Endodermal cell (in vitro differentiated cells): ENCODE measurements around the gene TSPO2. TPM values are rescaled to one million over a fixed set of nuclear protein-coding genes. Genes with fewer than 3 reads are reported as not detected.

Source experiments
- DNase-seq: peaks from one replicate; pipeline ENCODE4 v3.0.0-alpha.2; 2017
- H3K27ac ChIP-seq: 2 replicates; pipeline ENCODE4 v1.5.1; 2013; ENCODE audit warnings: mild to moderate bottlenecking, low read depth, low read length, moderate library complexity
- H3K27me3 ChIP-seq: 2 replicates; pipeline ENCODE4 v1.6.1; 2013; ENCODE audit warnings: mild to moderate bottlenecking, low read length, moderate library complexity; ENCODE audit not compliant: insufficient read depth, control insufficient read depth, poor library complexity, severe bottlenecking
- H3K36me3 ChIP-seq: 2 replicates; pipeline ENCODE4 v1.7.0; 2013; ENCODE audit warnings: mild to moderate bottlenecking, low read length, moderate library complexity; ENCODE audit not compliant: control insufficient read depth, insufficient read depth
- H3K4me1 ChIP-seq: one replicate; pipeline ENCODE4 v1.7.0; 2013; ENCODE audit warnings: low read length; ENCODE audit not compliant: control insufficient read depth, insufficient read depth
- H3K4me3 ChIP-seq: 2 replicates; pipeline ENCODE4 v1.5.1; 2013; ENCODE audit warnings: mild to moderate bottlenecking, low read length, moderate library complexity
- H3K9ac ChIP-seq: 2 replicates; pipeline ENCODE4 v1.6.1; 2013; ENCODE audit warnings: mild to moderate bottlenecking, low read length, moderate library complexity; ENCODE audit not compliant: poor library complexity, severe bottlenecking; ENCODE audit errors: extremely low read depth
- H3K9me3 ChIP-seq: 2 replicates; pipeline ENCODE4 v1.6.1; 2013; ENCODE audit warnings: mild to moderate bottlenecking, low read length, moderate library complexity; ENCODE audit not compliant: control insufficient read depth
- H3K27ac Mint-ChIP-seq: 2 replicates; pipeline ENCODE4 v1.8.0; 2020; ENCODE audit warnings: mixed read lengths
- H3K27me3 Mint-ChIP-seq: 2 replicates; pipeline ENCODE4 v1.8.0; 2021; ENCODE audit warnings: mild to moderate bottlenecking, mixed read lengths; ENCODE audit not compliant: insufficient read depth
- H3K36me3 Mint-ChIP-seq: 2 replicates; pipeline ENCODE4 v1.8.0; 2020; ENCODE audit warnings: low read depth, mixed read lengths
- H3K4me1 Mint-ChIP-seq: 2 replicates; pipeline ENCODE4 v1.8.0; 2020; ENCODE audit warnings: mixed read lengths
- H3K4me3 Mint-ChIP-seq: 2 replicates; pipeline ENCODE4 v1.8.0; 2020; ENCODE audit warnings: mild to moderate bottlenecking, moderate library complexity, mixed read lengths
- H3K9me3 Mint-ChIP-seq: 2 replicates; pipeline ENCODE4 v1.8.0; 2020; ENCODE audit warnings: mild to moderate bottlenecking, mixed read lengths
- CTCF ChIP-seq: fragments of 200-600 bp; sonication (generic); conservative IDR thresholded peaks from 2 replicates; pipeline ENCODE4 v1.5.0; 2021; ENCODE audit warnings: antibody characterized with exemption, mild to moderate bottlenecking
- WGBS, 2 experiments: methylation state at CpG; one replicate each; pipeline versions ENCODE4 v1.1.5 to v1.1.7; 2013; ENCODE audit warnings: missing lambda C conversion rate in 2 of 2, mixed read lengths in 1 of 2; ENCODE audit not compliant: insufficient coverage in 1 of 2, insufficient read length in 1 of 2; 5-methylcytosine and 5-hydroxymethylcytosine counted together
- total RNA-seq, 2 donors: library from RNA; stranded (reverse); fragmentation: NEBNext Ultra II Directional in 1 of 2; extraction: Animal tissue kit (Norgen Biotek cat#: 25700) in 1 of 2; gene quantifications; 2 replicates in 1 of 2; 3 replicates in 1 of 2; pipeline ENCODE4 v1.2.1, GENCODE V29; 2021

Gene TSPO2
- total RNA-seq, 2 donors from 2014 or later: not detected

GRCh38 chr6:41090841-41091761 lies 48.8 kb downstream of the TSPO2 start:
- no peak for DNase-seq
- H3K9ac ChIP-seq: no peak overlapping the region
- H3K4me1 ChIP-seq: no peaks in the 10 kb centered on the region
- WGBS, 2 experiments: 54% methylated on average over 1 of the region's 1 CpG; no CpG with 5 or more reads in 1 of the 2 experiments
- no peak for TF ChIP-seq CTCF
- Mint-ChIP-seq H3K36me3 (peaks cover 88% of the 10 kb centered on the region), H3K9me3 (no peaks in the 10 kb centered on the region), H3K4me3 (no peak overlapping the region), H3K27ac (no peak overlapping the region), H3K27me3 (no peaks in the 10 kb centered on the region), H3K4me1 (peaks cover 4% of the 10 kb centered on the region)
- H3K36me3 ChIP-seq: peaks cover 95% of the 10 kb centered on the region
- no peak overlapping the region for H3K4me3 ChIP-seq
- no peaks in the 10 kb centered on the region for H3K9me3 ChIP-seq
- H3K27me3 ChIP-seq: no peaks in the 10 kb centered on the region
- no peak overlapping the region for H3K27ac ChIP-seq

DNA sequence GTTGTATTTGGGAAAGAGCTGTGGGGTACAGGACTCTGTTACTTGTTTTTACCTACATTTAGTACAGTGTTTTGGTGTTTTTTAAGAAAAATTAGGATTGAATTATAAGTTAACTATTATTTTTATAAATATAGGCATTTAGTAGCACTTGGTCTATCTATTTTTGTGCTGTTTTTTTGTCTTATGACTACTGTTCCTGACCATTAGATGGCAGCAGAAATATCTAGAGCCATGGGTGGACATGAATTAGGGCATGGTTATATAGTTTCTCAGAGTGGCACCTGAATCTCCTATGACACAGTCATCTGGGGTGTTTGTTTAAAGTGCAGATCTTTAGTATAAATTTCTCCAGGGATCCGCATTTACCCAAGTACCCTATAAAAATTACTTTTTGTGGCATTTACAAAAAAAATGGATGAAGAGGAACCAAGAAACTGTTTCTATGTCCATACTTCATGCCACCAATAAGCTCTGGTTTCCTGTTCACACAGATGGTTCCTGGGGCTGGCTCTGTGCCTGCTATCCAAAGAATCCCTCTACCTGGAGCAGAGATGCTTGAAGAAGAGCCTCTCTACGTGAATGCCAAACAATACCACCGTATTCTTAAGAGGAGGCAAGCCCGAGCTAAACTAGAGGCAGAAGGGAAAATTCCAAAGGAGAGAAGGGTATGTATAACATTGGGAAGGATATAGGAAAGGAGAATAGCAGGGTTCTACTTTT lies 50.3 kb downstream of the TSPO2 start:
- H3K36me3 ChIP-seq: peaks cover 95% of the 10 kb centered on the region
- H3K27ac ChIP-seq: no peak overlapping the region
- no peaks in the 10 kb centered on the region for H3K9me3 ChIP-seq
- no peak overlapping the region for H3K9ac ChIP-seq
- TF ChIP-seq CTCF: peak; percentile 66
- Mint-ChIP-seq H3K27ac (peak overlapping the region; percentile 64), H3K4me3 (no peak overlapping the region), H3K4me1 (no peaks in the 10 kb centered on the region), H3K27me3 (no peaks in the 10 kb centered on the region), H3K36me3 (peaks cover 89% of the 10 kb centered on the region), H3K9me3 (no peaks in the 10 kb centered on the region)
- 93 to 100% methylated on average over 2 to 4 of the region's 4 CpGs for WGBS, 2 experiments
- no peaks in the 10 kb centered on the region for H3K27me3 ChIP-seq
- H3K4me1 ChIP-seq: no peaks in the 10 kb centered on the region
- no peak for DNase-seq
- H3K4me3 ChIP-seq: no peak overlapping the region

- no peaks in the 10 kb centered on the region for H3K9me3 Mint-ChIP-seq
- no peaks in the 10 kb centered on the region for H3K27me3 Mint-ChIP-seq
- peaks cover 92% of the 10 kb centered on the region for H3K36me3 Mint-ChIP-seq
- H3K4me3 Mint-ChIP-seq: no peak overlapping the region
- no peak overlapping the region for H3K27ac Mint-ChIP-seq
- Histone ChIP-seq H3K27ac (no peak overlapping the region), H3K4me1 (no peaks in the 10 kb centered on the region), H3K36me3 (peaks cover 98% of the 10 kb centered on the region), H3K9me3 (no peaks in the 10 kb centered on the region), H3K4me3 (no peak overlapping the region), H3K27me3 (no peaks in the 10 kb centered on the region), H3K9ac (no peak overlapping the region)
- no peaks in the 10 kb centered on the region for H3K4me1 Mint-ChIP-seq
- no peak for TF ChIP-seq CTCF
- WGBS, 2 experiments: 95 to 96% methylated on average over 4 to 6 of the region's 6 CpGs
- DNase-seq: no peak
These were observed 51.5 kb downstream of the TSPO2 start for GRCh38 chr6:41093729-41094128.

Other genes with a start within 250 kb of the TSPO2 start
- 1 to 10 TPM; 3.8 to 4.7 TPM for gene UNC5CL, start 3.2 kb upstream of the TSPO2 start, total RNA-seq
- gene APOBEC2, start 10.7 kb downstream of the TSPO2 start, total RNA-seq: under 1 TPM in 1 of 2 donors, not detected in 1; 0.31 TPM
- gene OARD1, start 29.9 kb downstream of the TSPO2 start, total RNA-seq: 10 to 100 TPM; 33.8 to 40.7 TPM
- 10 to 100 TPM; 44.8 to 45.8 TPM for gene NFYA, start 30.5 kb downstream of the TSPO2 start, total RNA-seq
- under 1 TPM; 0.31 to 0.53 TPM for gene TREML1, start 111.9 kb downstream of the TSPO2 start, total RNA-seq
- not detected for gene TREM2, start 120.6 kb downstream of the TSPO2 start, total RNA-seq
- not detected for gene TREML2, start 158.7 kb downstream of the TSPO2 start, total RNA-seq
- gene TREML4, start 185.9 kb downstream of the TSPO2 start, total RNA-seq: not detected
- not detected for gene TREM1, start 244.2 kb downstream of the TSPO2 start, total RNA-seq